Measurements from ENCODE around the gene MAPK8IP3. TPM values are rescaled to one million over a fixed set of nuclear protein-coding genes. Genes with fewer than 3 reads are reported as not detected.
"Not testable (repeated sequence)": the region's sequence is repeated elsewhere in the genome, so short reads cannot be mapped to it uniquely, and the experiment has no call there.

The MAPK8IP3 gene
- total RNA-seq, 1 experiment from 2014 or later = 35.2 TPM

- no peak for DNase-seq
- no peaks in the 10 kb centered on the region for H3K27me3 ChIP-seq (ENCODE audit: control insufficient read depth, insufficient read depth, low read length)
- peaks cover 34% of the 10 kb centered on the region for H3K36me3 ChIP-seq (replicated peaks; ENCODE audit: control insufficient read depth, insufficient read depth, low read length)
- no peak overlapping the region for H3K4me3 ChIP-seq (ENCODE audit: insufficient read depth, low read depth, low read length)
Observed at GRCh38 chr16:1690810-1691209, 15.2 kb upstream of the MAPK8IP3 start.

- DNase-seq = peak; percentile 35
- no peaks in the 10 kb centered on the region for H3K27me3 ChIP-seq (ENCODE audit: control insufficient read depth, insufficient read depth, low read length)
- no peak overlapping the region for H3K4me3 ChIP-seq (ENCODE audit: insufficient read depth, low read depth, low read length)
- H3K36me3 ChIP-seq (replicated peaks; ENCODE audit: control insufficient read depth, insufficient read depth, low read length) = peaks cover 34% of the 10 kb centered on the region
Observed at GRCh38 chr16:1691276-1691675, 14.7 kb upstream of the MAPK8IP3 start.

- Histone ChIP-seq H3K36me3 (replicated peaks; ENCODE audit: control insufficient read depth, insufficient read depth, low read length) (peaks cover 30% of the 10 kb centered on the region), H3K4me3 (ENCODE audit: insufficient read depth, low read depth, low read length) (no peak overlapping the region), H3K27me3 (ENCODE audit: control insufficient read depth, insufficient read depth, low read length) (no peaks in the 10 kb centered on the region)
- no peak for DNase-seq
Observed at GRCh38 chr16:1691956-1692355, 14.0 kb upstream of the MAPK8IP3 start.

- peaks cover 38% of the 10 kb centered on the region for H3K36me3 ChIP-seq (replicated peaks; ENCODE audit: control insufficient read depth, insufficient read depth, low read length)
Observed at GRCh38 chr16:1696863-1697262, 9.1 kb upstream of the MAPK8IP3 start.

GRCh38 chr16:1698680-1699079, 7.3 kb upstream of the MAPK8IP3 start:
- Histone ChIP-seq H3K36me3 (replicated peaks; ENCODE audit: control insufficient read depth, insufficient read depth, low read length) (peaks cover 36% of the 10 kb centered on the region), H3K27me3 (ENCODE audit: control insufficient read depth, insufficient read depth, low read length) (no peaks in the 10 kb centered on the region), H3K4me3 (ENCODE audit: insufficient read depth, low read depth, low read length) (no peak overlapping the region)
- no peak for DNase-seq

More at GRCh38 chr16:1696863-1697262, 9.1 kb upstream of the MAPK8IP3 start:
- no peak for DNase-seq
- Histone ChIP-seq H3K27me3 (ENCODE audit: control insufficient read depth, insufficient read depth, low read length) (no peaks in the 10 kb centered on the region), H3K4me3 (ENCODE audit: insufficient read depth, low read depth, low read length) (no peak overlapping the region)

- DNase-seq = no peak
- H3K36me3 ChIP-seq (replicated peaks; ENCODE audit: control insufficient read depth, insufficient read depth, low read length) = peaks cover 29% of the 10 kb centered on the region
- H3K4me3 ChIP-seq (ENCODE audit: insufficient read depth, low read depth, low read length) = no peak overlapping the region
- no peaks in the 10 kb centered on the region for H3K27me3 ChIP-seq (ENCODE audit: control insufficient read depth, insufficient read depth, low read length)
Observed at GRCh38 chr16:1700246-1700645, 5.7 kb upstream of the MAPK8IP3 start.

GRCh38 chr16:1701216-1701878, 4.6 kb upstream of the MAPK8IP3 start:
- no peak for DNase-seq
- no peak overlapping the region for H3K4me3 ChIP-seq (ENCODE audit: insufficient read depth, low read depth, low read length)
- no peaks in the 10 kb centered on the region for H3K27me3 ChIP-seq (ENCODE audit: control insufficient read depth, insufficient read depth, low read length)
- peaks cover 27% of the 10 kb centered on the region for H3K36me3 ChIP-seq (replicated peaks; ENCODE audit: control insufficient read depth, insufficient read depth, low read length)

GRCh38 chr16:1705324-1705687, 689 bp upstream of the MAPK8IP3 start:
- not testable (repeated sequence) for DNase-seq; H3K27me3 ChIP-seq (ENCODE audit: control insufficient read depth, insufficient read depth, low read length)
- Histone ChIP-seq H3K4me3 (ENCODE audit: insufficient read depth, low read depth, low read length) (peak overlapping the region; percentile 97), H3K36me3 (replicated peaks; ENCODE audit: control insufficient read depth, insufficient read depth, low read length) (peaks cover 10% of the 10 kb centered on the region)

GRCh38 chr16:1706386-1707192, 594 bp downstream of the MAPK8IP3 start:
- H3K36me3 ChIP-seq (replicated peaks; ENCODE audit: control insufficient read depth, insufficient read depth, low read length) = peaks cover 6% of the 10 kb centered on the region
- peak; percentile 88 for DNase-seq
- no peaks in the 10 kb centered on the region for H3K27me3 ChIP-seq (ENCODE audit: control insufficient read depth, insufficient read depth, low read length)
- H3K4me3 ChIP-seq (ENCODE audit: insufficient read depth, low read depth, low read length) = peak overlapping the region; percentile 97

- peak; percentile 70 for DNase-seq
- Histone ChIP-seq H3K4me3 (ENCODE audit: insufficient read depth, low read depth, low read length) (peak overlapping the region; percentile 97), H3K36me3 (replicated peaks; ENCODE audit: control insufficient read depth, insufficient read depth, low read length) (peaks cover 4% of the 10 kb centered on the region), H3K27me3 (ENCODE audit: control insufficient read depth, insufficient read depth, low read length) (no peaks in the 10 kb centered on the region)
Observed at GRCh38 chr16:1707193-1707790, 1.3 kb downstream of the MAPK8IP3 start.

- H3K36me3 ChIP-seq (replicated peaks; ENCODE audit: control insufficient read depth, insufficient read depth, low read length) = no peaks in the 10 kb centered on the region
- no peak for DNase-seq
- H3K4me3 ChIP-seq (ENCODE audit: insufficient read depth, low read depth, low read length) = no peak overlapping the region
- H3K27me3 ChIP-seq (ENCODE audit: control insufficient read depth, insufficient read depth, low read length) = no peaks in the 10 kb centered on the region
Observed at GRCh38 chr16:1708083-1708767, 2.2 kb downstream of the MAPK8IP3 start.

GRCh38 chr16:1708768-1709180, 2.8 kb downstream of the MAPK8IP3 start:
- Histone ChIP-seq H3K36me3 (replicated peaks; ENCODE audit: control insufficient read depth, insufficient read depth, low read length) (no peaks in the 10 kb centered on the region), H3K4me3 (ENCODE audit: insufficient read depth, low read depth, low read length) (no peak overlapping the region), H3K27me3 (ENCODE audit: control insufficient read depth, insufficient read depth, low read length) (no peaks in the 10 kb centered on the region)
- no peak for DNase-seq

- H3K4me3 ChIP-seq (ENCODE audit: insufficient read depth, low read depth, low read length) = no peak overlapping the region
- H3K27me3 ChIP-seq (ENCODE audit: control insufficient read depth, insufficient read depth, low read length) = no peaks in the 10 kb centered on the region
- no peaks in the 10 kb centered on the region for H3K36me3 ChIP-seq (replicated peaks; ENCODE audit: control insufficient read depth, insufficient read depth, low read length)
- DNase-seq = no peak
Observed at GRCh38 chr16:1709356-1709755, 3.4 kb downstream of the MAPK8IP3 start.

- no peak overlapping the region for H3K4me3 ChIP-seq (ENCODE audit: insufficient read depth, low read depth, low read length)
- no peaks in the 10 kb centered on the region for H3K36me3 ChIP-seq (replicated peaks; ENCODE audit: control insufficient read depth, insufficient read depth, low read length)
- H3K27me3 ChIP-seq (ENCODE audit: control insufficient read depth, insufficient read depth, low read length) = no peaks in the 10 kb centered on the region
- DNase-seq = no peak
Observed at GRCh38 chr16:1710811-1711507, 5.0 kb downstream of the MAPK8IP3 start.
